Right lobe of liver (tissue), 6 donors: Measurements from ENCODE around the gene PCNX1. TPM values are rescaled to one million over a fixed set of nuclear protein-coding genes. Genes with fewer than 3 reads are reported as not detected.
"Not testable (repeated sequence)": the region's sequence is repeated elsewhere in the genome, so short reads cannot be mapped to it uniquely, and the experiment has no call there.

ENCODE experiments used
- ATAC-seq, 4 donors: fragments of 200-7000 bp; cut with Tn5 transposase; one replicate each; pipeline ENCODE4 v1.9.1; 2020; ENCODE audit warnings: mild to moderate bottlenecking in 4 of 4, moderate library complexity in 4 of 4
- DNase-seq, 3 donors: peaks; one replicate each; pipeline ENCODE4 v3.0.0-alpha.2; 2020
- H3K27ac ChIP-seq, 3 donors: fragments of 200-600 bp; one replicate each; pipeline ENCODE4 v1.8.0; 2022
- H3K27me3 ChIP-seq, 2 donors: fragments of 200-600 bp; one replicate each; pipeline ENCODE4 v1.8.0; 2022
- H3K36me3 ChIP-seq, 4 donors: fragments of 200-600 bp; sonication (generic) in 1 of 4; one replicate each; pipeline versions ENCODE4 v1.5.1 to v1.8.0; 2017 to 2022; ENCODE audit warnings: control low read depth in 1 of 4
- H3K4me1 ChIP-seq, 4 donors: fragments of 200-600 bp; sonication (generic) in 1 of 4; one replicate each; pipeline versions ENCODE4 v1.5.1 to v1.8.0; 2017 to 2022; ENCODE audit warnings: control low read depth in 1 of 4
- H3K4me3 ChIP-seq, 3 donors: fragments of 200-600 bp; one replicate each; pipeline ENCODE4 v1.8.0; 2022
- H3K9me3 ChIP-seq, 4 donors: fragments of 200-600 bp; sonication (generic) in 1 of 4; one replicate each; pipeline versions ENCODE4 v1.5.1 to v1.8.0; 2017 to 2022; ENCODE audit warnings: control low read depth in 1 of 4
- CTCF ChIP-seq, 4 donors: fragments of 200-600 bp in 3 of 4; fragments of 450-650 bp in 1 of 4; IDR thresholded peaks; one replicate each; pipeline versions ENCODE4 v1.5.1 to v1.8.0; 2016 to 2022; ENCODE audit warnings: antibody characterized with exemption in 4 of 4, mild to moderate bottlenecking in 2 of 4
- POLR2A ChIP-seq: fragments of 450-650 bp; IDR thresholded peaks from one replicate; pipeline ENCODE4 v1.6.1; 2017; ENCODE audit warnings: antibody characterized with exemption, mild to moderate bottlenecking
- WGBS: methylation state at CpG from one replicate; pipeline ENCODE4 v1.1.6; 2018; ENCODE audit warnings: low coverage, low lambda C conversion rate; ENCODE audit not compliant: insufficient coverage; ENCODE audit errors: missing lambda C conversion rate; 5-methylcytosine and 5-hydroxymethylcytosine counted together
- intact Hi-C, 2 donors: fragments of 100-400 bp; cut with DNase I; formaldehyde crosslinking; loops; one replicate each; pipeline versions ENCODE4 v1.11.2 to v1.14.1; 2022
- total RNA-seq, 6 experiments: library from RNA; depleted of rRNA in 2 of 6; stranded (reverse); fragments of >200 nt in 2 of 6; fragmentation: NEBNext Ultra II Directional in 3 of 6; extraction: Animal tissue kit (Norgen Biotek cat#: 25700) in 3 of 6; gene quantifications; one replicate each; pipeline versions ENCODE4 v1.1.0 to v1.2.4, GENCODE V29; 2016 to 2023
- donor health status: DM: no; HTN: yes; CAD: no.
- donor health status: DM: no; HTN: no; CAD: no.
- donor health status: DM: no; HTN: no; CAD: no.
- donor health status: DM: no; HTN: yes; CAD: no.
- donor health status: DM: no; HTN: yes; CAD: no.

Gene PCNX1
- total RNA-seq, 6 experiments from 2014 or later, result 25.4 to 33.2 (median 29.3) TPM

- Histone ChIP-seq H3K4me1 (peaks cover 0 to 12% (median 0%) of the 10 kb centered on the region in 4 donors), H3K9me3 (no peaks in the 10 kb centered on the region), H3K27me3 (no peaks in the 10 kb centered on the region), H3K27ac (no peak overlapping the region), H3K36me3 (no peaks in the 10 kb centered on the region), H3K4me3 (no peak overlapping the region)
- intact Hi-C loops, result no loop called here
- TF ChIP-seq POLR2A (no peak), CTCF (IDR thresholded peaks at IDR 0.05) (no peak)
- ATAC-seq (peak in 1 of 4 donors; percentile 25), DNase-seq (no peak)
- 86% methylated on average over 1 of the region's 1 CpG for whole genome bisulfite sequencing
These were observed 106.4 kb downstream of the PCNX1 start for GRCh38 chr14:71013551-71014192.

- H3K4me3 ChIP-seq, ATAC-seq, H3K27ac ChIP-seq, H3K9me3 ChIP-seq, intact Hi-C loops, H3K27me3 ChIP-seq, H3K4me1 ChIP-seq, DNase-seq, H3K36me3 ChIP-seq: not testable (repeated sequence)
- WGBS, result 96% methylated on average over 3 of the region's 3 CpGs
These were observed 112.7 kb downstream of the PCNX1 start for GRCh38 chr14:71019917-71020316.

- WGBS, result 57% methylated on average over 1 of the region's 1 CpG
- no peak overlapping the region for H3K4me3 ChIP-seq
- no peak for TF ChIP-seq POLR2A
- no peak for TF ChIP-seq CTCF (IDR thresholded peaks at IDR 0.05)
These were observed 114.2 kb downstream of the PCNX1 start for GRCh38 chr14:71021347-71022011.

GRCh38 chr14:71022012-71022869, 115.0 kb downstream of the PCNX1 start:
- Histone ChIP-seq H3K27me3 (no peaks in the 10 kb centered on the region), H3K9me3 (no peaks in the 10 kb centered on the region), H3K27ac (no peak overlapping the region), H3K4me3 (no peak overlapping the region), H3K36me3 (peaks cover 0 to 8% (median 4%) of the 10 kb centered on the region in 4 donors), H3K4me1 (no peaks in the 10 kb centered on the region)
- DNase-seq (no peak), ATAC-seq (peak in 1 of 4 donors; percentile 50)
- TF ChIP-seq POLR2A, result no peak
- WGBS, result 67% methylated on average over 3 of the region's 3 CpGs
- intact Hi-C loops, result no loop called here

More at GRCh38 chr14:71021347-71022011, 114.2 kb downstream of the PCNX1 start:
- Histone ChIP-seq H3K36me3 (peaks cover 0 to 4% (median 2%) of the 10 kb centered on the region in 4 donors), H3K27ac (no peak overlapping the region), H3K4me1 (no peaks in the 10 kb centered on the region), H3K9me3 (no peaks in the 10 kb centered on the region), H3K27me3 (no peaks in the 10 kb centered on the region)
- DNase-seq (no peak), ATAC-seq (no peak)
- intact Hi-C loops, result no loop called here

GRCh38 chr14:71022939-71023338, 115.7 kb downstream of the PCNX1 start:
- no peak for DNase-seq
- TF ChIP-seq POLR2A (no peak), CTCF (IDR thresholded peaks at IDR 0.05) (no peak)
- intact Hi-C loops, result no loop called here
- no peaks in the 10 kb centered on the region for H3K9me3 ChIP-seq
- no peaks in the 10 kb centered on the region for H3K27me3 ChIP-seq
- peaks cover 0 to 8% (median 4%) of the 10 kb centered on the region in 4 donors for H3K36me3 ChIP-seq
- ATAC-seq, result no peak
- no peaks in the 10 kb centered on the region for H3K4me1 ChIP-seq
- no peak overlapping the region for H3K27ac ChIP-seq
- H3K4me3 ChIP-seq, result no peak overlapping the region
